Measurements from ENCODE around the gene LEUTX.
"Not testable (repeated sequence)": the region's sequence is repeated elsewhere in the genome, so short reads cannot be mapped to it uniquely, and the experiment has no call there.

Gene LEUTX

GRCh38 chr19:39788244-39788643, 9.6 kb downstream of the LEUTX start:
- no peak for DNase-seq

GRCh38 chr19:39792999-39793546, 14.4 kb downstream of the LEUTX start:
- DNase-seq: peak; percentile 79

DNA sequence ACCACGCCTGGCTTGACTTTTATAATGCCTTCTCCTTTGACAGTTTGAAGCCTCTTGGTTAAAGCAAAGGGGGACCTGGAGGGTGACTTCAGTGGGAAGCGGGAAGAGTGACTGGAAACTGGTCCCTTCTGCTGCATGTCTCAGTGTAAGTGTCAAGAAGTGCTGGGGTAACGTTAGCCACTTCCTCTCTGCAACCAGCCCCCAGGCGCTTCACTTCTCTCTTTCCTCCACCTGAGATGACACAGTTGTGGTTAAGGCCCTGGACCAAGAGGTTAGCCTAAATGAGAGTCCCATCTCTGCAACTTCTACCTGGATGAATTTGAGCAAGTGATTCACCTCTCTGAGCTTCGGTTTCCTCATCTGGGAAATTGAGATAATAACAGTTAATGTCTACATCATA, 16.3 kb downstream of the LEUTX start:
- DNase-seq: no peak

DNA sequence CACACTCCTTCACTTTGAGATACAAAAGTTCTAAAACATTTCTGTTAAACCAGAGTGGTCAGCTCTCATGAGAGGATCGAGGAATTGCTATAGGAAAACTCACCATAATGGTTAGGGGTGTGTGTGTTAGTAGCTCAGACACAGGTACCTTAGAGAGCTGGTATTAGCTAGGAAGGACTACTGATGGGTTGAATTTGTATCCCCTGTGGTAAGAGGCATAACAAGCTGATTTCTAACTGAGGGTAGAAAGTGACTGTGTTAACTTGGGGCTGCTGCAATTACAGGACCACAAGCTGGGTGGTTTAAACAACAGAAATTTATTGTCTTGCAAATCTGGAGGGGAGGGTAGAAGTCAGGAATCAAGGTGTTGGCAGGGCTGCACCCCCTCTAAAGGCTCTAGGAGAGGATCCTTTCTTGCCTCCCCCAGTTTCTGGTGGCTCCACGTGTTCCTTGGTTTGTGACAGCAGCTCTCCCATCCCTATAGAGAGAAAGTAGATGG, 17.4 kb downstream of the LEUTX start:
- DNase-seq: no peak

GRCh38 chr19:39797083-39797482, 18.4 kb downstream of the LEUTX start:
- no peak for DNase-seq

DNA sequence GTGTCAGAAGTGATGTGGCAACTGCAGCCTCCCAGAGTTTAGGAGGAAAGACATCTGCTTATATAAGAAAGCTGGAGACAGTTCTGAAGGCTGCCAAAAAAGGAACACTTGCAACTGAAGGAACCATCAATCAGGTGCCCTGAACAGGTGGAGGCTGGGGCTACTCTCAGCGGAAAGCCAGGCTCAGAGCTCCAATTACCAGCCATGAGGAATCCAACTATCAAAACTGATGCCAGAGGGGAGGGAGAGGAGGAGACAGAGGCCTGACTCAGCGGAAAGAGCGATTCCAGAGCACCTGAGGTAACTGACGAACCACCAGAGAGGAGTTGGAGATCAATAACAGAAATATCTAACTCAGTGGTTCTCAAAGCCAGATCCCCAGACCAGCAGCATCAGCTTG, 24.3 kb downstream of the LEUTX start:
- DNase-seq: no peak

DNA sequence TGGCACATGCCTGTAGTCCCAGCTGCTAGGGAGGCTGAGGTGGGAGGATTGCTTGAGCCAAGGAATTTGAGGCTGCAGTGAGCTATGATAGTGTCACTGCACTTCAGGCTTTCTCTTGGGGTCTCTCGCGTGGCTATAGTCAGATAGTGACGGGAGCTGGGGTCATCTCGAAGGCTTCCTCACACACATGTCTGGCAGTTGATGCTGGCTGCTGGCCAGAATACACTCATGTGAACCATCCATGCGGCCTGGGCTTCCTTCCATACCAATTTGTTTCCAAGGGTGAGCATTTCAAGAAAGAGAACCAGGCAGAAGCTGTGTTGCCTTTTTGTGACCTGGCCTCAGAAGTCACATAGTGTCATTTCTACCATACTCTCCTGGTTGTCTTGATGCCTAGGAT, 26.4 kb downstream of the LEUTX start:
- no peak for DNase-seq

DNA sequence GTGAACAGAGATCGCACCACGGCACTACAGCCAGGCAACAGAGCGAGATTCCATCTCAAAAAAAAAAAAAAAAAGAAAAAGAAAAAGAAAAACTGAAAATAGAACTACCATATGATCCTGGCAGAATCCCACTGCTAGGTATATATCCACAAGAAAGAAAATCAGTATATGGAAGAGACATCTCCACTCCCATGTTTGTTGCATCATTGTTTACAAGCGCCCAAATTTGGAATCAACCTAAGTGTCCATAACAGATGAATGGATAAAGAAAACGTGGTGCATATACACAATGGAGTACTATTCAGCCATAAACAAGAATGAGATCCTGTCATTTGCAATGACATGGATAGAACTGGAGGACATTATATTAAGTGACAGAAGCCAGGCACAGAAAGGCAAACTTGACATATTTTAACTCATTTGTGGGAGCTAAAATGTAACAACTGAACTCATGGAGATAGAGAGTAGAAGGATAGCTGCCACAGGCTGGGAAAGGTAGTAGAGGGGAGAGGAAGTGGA, 29.3 kb downstream of the LEUTX start:
- no peak for DNase-seq

- DNase-seq: not testable (repeated sequence)
These were observed 30.0 kb downstream of the LEUTX start for GRCh38 chr19:39808688-39809087.

- DNase-seq: no peak
These were observed 30.7 kb downstream of the LEUTX start for GRCh38 chr19:39809368-39809767.

DNA sequence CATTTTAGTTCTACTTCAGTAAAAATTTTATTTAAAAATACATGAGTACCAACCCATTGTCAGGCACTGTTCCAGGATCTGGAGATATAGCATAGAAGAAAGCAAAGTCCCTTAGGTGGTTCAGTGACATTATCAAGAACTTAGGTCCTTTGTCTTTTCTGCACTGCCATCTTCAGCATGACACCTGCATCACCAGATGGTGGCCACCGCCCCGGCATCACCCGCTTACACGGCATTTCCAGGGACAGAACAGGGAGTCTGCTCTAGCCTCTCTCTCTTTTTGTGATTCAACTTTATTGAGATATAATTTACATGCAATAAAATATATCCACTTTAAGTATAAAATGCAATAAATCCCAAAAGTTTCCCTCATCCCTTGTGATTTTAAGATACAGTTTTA, 31.8 kb downstream of the LEUTX start:
- DNase-seq: no peak

- no peak for DNase-seq
These were observed 32.4 kb downstream of the LEUTX start for GRCh38 chr19:39811064-39811463.

DNA sequence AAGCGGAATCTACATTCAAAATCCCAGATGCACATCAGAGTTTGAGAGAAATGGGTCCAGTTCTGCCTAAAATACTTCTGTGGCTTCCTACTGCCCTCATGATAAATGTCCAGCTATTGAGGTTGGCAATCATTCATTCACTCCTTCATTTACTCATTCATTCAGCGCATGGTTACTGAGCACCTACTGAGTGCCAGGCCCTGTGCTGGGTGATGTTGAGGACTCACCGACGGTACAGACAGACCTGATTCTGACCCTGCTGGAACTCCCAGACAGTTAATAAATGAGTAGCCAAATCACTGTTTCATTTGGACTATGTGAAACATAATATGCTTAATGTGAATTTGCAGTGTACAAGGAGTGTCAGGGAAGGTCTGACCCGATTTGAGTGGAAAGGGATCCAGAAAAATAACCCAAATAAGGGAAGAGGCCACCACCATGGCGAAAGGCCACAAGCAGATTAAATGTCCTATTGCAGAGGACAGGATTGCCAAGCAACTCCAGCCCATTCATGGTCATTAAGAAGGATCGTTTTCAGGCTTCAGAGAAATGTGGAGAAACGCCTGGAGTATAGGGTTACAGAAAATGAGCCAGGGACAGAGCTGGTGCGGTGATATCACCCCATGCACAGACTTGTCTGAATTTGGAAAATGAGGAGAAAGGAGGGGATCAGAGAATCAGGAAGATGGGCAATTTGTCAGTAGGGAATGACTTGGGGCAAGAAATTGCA, 34.8 kb downstream of the LEUTX start:
- DNase-seq: no peak

- DNase-seq: not testable (repeated sequence)
These were observed 35.5 kb downstream of the LEUTX start for GRCh38 chr19:39814111-39814510.

DNA sequence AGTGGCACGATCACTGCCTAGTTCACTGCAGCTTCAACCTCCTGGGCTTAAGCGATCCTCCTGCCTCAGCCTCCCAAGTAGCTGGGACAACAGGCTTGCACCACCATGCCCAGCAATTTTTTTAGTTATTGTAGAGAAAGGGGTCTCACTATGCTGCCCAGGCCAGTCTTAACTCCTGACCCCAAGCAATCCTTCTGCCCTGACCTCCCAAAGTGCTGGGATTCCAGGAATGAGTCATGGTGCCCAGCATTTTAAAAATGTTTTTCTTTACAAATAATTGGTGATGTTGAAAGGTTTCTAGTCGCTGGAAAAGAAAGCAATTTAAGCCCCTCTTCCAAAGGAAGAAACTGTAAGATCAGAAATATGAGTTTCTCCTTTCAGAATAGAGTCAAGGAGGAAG, 35.9 kb downstream of the LEUTX start:
- DNase-seq: no peak

DNA sequence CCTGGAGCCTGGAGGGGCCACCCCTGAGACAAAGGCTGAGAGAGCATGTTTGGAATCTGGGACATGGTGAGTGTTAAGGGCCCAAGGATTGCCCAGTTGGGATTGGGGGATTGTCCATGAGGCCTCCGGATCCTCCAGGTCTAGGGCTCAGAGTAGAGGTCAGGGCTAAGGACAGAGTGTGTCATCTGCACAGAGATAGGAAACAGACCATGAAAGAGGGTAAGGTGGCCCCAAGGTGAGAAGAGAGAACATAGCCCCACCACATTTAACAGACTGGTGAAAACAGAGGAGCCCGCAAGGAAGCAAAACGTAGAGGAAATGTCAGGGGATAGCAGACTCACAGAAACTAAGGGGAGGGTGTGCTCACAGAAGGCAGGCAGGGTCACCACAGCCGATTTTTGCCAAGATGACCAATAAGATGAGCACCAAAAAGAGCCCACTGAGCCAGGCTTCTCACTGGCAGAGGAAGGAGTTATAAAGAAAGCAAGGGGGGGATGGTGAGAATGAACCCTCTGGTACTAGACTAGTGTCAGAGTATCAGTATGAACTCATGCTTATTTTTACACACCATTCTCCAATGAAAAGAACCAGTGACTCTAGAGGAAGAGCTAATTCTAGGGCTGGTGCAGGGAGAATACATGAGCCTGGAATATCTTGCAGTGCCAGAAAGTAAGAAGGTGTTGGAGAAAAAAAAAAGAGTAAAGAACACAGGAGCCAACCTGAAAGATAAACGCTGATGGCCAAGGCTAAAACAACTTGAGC, 37.8 kb downstream of the LEUTX start:
- DNase-seq: no peak

DNA sequence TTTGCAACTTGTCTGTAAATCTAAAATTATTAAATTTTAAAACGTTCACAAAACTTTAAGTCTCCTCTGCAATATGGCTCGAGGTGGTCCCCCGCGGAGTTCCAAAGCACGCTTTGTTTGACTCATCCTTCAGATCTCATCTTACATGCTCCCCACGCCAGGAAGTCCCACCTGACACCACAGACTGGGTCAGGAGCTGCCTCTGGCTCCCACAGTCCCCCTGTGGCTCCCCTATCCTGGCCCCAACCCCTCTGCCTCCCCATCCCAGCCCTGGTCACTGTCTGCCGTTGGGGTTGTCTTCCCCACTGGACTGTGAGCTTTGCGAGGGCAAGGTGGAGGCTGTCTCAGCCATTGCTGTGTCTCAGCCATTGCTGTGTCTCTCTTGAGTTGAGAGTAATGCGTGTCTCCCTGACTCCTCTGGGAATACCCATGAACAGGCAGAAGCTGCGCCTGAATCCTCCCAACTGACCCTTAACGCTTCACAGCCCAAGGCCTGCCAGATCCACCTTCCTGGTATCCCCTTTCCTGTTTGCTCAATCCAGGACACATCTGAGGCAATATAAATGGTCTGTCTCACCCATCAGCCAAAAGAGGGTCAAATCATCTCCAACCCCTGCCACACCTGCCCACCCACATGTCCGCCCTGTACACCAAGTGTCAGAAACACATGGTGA, 39.4 kb downstream of the LEUTX start:
- no peak for DNase-seq

GRCh38 chr19:39818626-39819097, 40.0 kb downstream of the LEUTX start:
- DNase-seq: no peak

DNA sequence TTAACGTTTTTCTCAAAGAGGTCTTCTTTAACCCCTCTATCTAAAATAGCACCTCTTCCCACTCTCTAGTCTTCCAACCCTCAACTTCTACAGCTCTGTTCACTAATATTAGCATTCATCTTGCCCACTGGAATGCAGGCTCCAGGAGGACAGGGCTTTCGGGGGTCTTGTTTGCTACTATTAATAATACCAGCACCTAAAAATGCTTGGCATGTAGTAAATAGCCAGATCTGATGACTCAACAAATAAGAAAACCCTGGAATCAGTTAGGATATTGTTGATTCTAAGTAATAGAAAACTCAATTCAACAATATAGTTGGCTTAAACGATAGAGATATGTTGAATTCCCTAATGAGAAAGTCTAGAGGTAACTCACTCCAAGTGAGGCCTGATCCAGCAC, 41.1 kb downstream of the LEUTX start:
- no peak for DNase-seq

- DNase-seq: no peak
These were observed 42.0 kb downstream of the LEUTX start for GRCh38 chr19:39820696-39821095.

DNA sequence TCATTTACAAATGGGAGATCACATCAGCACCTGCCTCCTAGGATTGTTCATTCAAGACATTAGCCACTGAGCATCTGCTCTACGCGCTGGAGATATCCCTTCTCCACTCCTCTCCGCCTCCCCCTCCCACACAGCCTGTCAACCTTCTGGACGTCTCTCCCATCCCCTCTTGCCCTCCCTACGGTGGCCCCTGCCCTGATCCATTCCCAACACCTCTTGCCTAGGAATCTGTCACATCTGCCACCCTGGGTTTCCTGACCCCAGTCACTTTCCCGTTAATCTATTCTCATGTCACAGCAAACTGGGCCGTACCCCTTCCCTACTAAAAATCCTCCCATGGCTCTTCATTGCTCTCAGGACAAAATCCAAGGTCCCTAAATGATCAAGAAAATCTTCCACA, 45.0 kb downstream of the LEUTX start:
- DNase-seq: no peak

DNA sequence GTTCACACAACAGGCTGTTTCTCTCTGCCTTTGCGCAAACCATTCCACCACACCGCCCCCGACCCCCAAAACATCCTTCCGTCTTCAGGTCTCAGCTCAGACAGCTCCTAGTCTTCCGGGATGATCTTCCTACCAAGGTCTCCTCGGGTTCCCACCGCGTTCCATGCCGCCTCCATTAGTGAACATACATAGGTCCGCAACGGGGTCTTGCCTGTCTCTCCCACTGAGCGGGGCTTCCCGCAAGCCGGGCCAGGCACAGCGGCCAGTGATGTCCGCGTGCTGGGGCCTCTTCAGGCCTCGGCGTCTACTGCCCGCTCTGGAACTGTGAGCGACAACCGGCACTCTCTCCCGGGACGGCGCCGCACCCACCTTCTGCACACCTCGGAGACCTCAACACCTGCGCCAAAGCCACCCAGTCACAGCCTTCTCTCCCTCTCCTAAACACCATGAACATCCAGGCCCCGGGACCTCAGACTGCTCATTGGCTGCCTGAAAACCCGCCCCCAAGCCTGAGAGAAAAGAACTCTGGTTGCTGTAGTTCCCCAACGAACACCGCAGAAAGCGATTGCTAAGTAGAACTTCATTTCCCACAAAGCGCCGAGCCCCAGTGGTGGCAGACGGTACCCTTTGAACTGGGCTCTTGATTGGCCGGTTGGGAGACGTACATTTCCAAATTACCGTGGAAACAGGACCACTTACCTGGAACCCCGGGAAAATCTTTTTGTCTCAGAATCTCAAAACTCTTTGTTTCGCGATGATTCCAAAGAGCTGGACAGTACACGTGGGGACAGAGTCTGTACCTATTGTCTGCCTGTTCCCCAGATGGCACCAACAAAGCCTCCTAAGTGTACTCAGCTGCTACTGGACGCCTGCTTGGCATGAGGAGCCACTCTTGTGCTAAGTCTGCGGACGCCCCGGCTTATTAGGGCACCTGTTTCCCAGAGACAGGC, 45.8 kb downstream of the LEUTX start:
- DNase-seq: peak; percentile 97
